AG09309 (cell line): ENCODE measurements around the gene SUGP1.

ENCODE experiments used
- DNase-seq: peaks from one replicate; pipeline ENCODE4 v3.0.0-alpha.2; 2010; ENCODE audit warnings: low read depth
- H3K4me3 ChIP-seq: 2 replicates; pipeline ENCODE4 v1.5.1; 2011; ENCODE audit warnings: mild to moderate bottlenecking, low read depth, low read length, moderate library complexity; ENCODE audit not compliant: control insufficient read depth
- CTCF ChIP-seq: IDR thresholded peaks from 2 replicates; pipeline ENCODE4 v1.5.1; 2011; ENCODE audit warnings: mild to moderate bottlenecking, low read depth, low read length, inconsistent platforms; ENCODE audit not compliant: insufficient read depth, control insufficient read depth; ENCODE audit errors: missing control alignments

The SUGP1 gene

DNA sequence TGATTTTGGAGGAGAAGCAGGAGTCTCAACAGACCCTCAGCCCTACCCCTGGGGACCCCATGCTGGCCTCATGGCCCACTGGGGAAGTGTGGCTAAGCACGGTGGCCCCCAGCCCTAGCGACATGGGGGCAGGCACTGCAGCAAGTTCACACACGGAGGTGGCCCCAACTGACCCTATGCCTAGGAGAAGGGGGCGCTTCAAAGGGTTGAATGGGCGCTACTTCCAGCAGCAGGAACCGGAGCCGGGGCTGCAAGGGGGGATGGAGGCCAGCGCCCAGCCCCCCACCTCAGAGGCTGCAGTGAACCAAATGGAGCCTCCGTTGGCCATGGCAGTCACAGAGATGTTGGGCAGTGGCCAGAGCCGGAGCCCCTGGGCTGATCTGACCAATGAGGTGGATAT is 93.6 kb downstream of the SUGP1 start:
- no peak overlapping the region for H3K4me3 ChIP-seq
- TF ChIP-seq CTCF: no peak

DNA sequence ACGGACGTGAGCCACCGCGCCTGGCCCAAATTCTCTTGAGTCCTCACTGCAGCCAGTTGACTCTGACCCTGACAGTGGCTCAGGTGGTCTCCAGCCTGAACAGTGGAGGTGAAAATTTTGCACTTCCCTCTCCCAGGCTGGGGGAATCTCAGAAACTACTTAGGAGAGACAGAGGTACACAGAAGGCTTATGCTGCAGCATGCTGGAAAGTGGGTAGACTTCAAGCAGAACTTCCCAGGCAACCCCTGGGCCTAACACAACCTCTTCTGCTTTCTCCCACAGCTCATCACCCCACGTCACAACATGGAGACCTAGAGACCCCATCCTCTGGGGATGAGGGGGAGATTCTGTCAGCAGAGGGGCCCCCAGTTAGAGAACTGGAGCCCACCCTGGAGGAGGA is 94.1 kb downstream of the SUGP1 start:
- TF ChIP-seq CTCF: no peak
- no peak for DNase-seq
- H3K4me3 ChIP-seq: no peak overlapping the region

More for the DNA sequence above, 93.6 kb downstream of the SUGP1 start:
- DNase-seq: no peak
